Trophoblast cell (in vitro differentiated cells and primary cell): ENCODE measurements around the gene PDE4DIP.
"Not testable (repeated sequence)": the region's sequence is repeated elsewhere in the genome, so short reads cannot be mapped to it uniquely, and the experiment has no call there.

Experiments
- DNase-seq, 2 donors: peaks; one replicate each; pipeline ENCODE4 v3.0.0-alpha.2; 2016
- H2AFZ ChIP-seq: 2 replicates; pipeline ENCODE4 v1.6.1; 2013; ENCODE audit warnings: low read length, moderate library complexity, mild to moderate bottlenecking; ENCODE audit not compliant: insufficient read depth, poor library complexity
- H2AK5ac ChIP-seq: 2 replicates; pipeline ENCODE4 v1.6.1; 2013; ENCODE audit warnings: mild to moderate bottlenecking, low read length
- H2BK120ac ChIP-seq: 2 replicates; pipeline ENCODE4 v1.6.1; 2013; ENCODE audit warnings: low read length, mild to moderate bottlenecking, moderate library complexity; ENCODE audit not compliant: insufficient read depth, poor library complexity
- H2BK12ac ChIP-seq: 2 replicates; pipeline ENCODE4 v1.6.1; 2013; ENCODE audit warnings: mild to moderate bottlenecking, low read length, moderate library complexity
- H2BK5ac ChIP-seq: 2 replicates; pipeline ENCODE4 v1.6.1; 2013; ENCODE audit warnings: low read length, low read depth, moderate library complexity, mild to moderate bottlenecking; ENCODE audit not compliant: poor library complexity
- H3K14ac ChIP-seq: 2 replicates; pipeline ENCODE4 v1.6.1; 2013; ENCODE audit warnings: mild to moderate bottlenecking, low read length
- H3K18ac ChIP-seq: 2 replicates; pipeline ENCODE4 v1.6.1; 2013; ENCODE audit warnings: mild to moderate bottlenecking, low read length
- H3K23ac ChIP-seq: 2 replicates; pipeline ENCODE4 v1.6.1; 2013; ENCODE audit warnings: low read length
- H3K27ac ChIP-seq: 2 replicates; pipeline ENCODE4 v1.5.1; 2013; ENCODE audit warnings: low read depth, mild to moderate bottlenecking, inconsistent platforms, low read length, moderate library complexity
- H3K27me3 ChIP-seq: 2 replicates; pipeline ENCODE4 v1.6.1; 2013; ENCODE audit warnings: inconsistent platforms, mild to moderate bottlenecking, low read length, moderate library complexity; ENCODE audit not compliant: insufficient read depth
- H3K36me3 ChIP-seq, 2 experiments: 1 replicate in 1 of 2; 2 replicates in 1 of 2; pipeline ENCODE4 v1.6.1; 2013; ENCODE audit warnings: low read length in 2 of 2, mild to moderate bottlenecking in 2 of 2, moderate library complexity in 1 of 2; ENCODE audit not compliant: insufficient read depth in 2 of 2, control insufficient read depth in 1 of 2
- H3K4ac ChIP-seq: 2 replicates; pipeline ENCODE4 v1.6.1; 2013; ENCODE audit warnings: low read depth, mild to moderate bottlenecking, low read length, moderate library complexity
- H3K4me1 ChIP-seq, 2 experiments: 1 replicate in 1 of 2; 2 replicates in 1 of 2; pipeline ENCODE4 v1.6.1; 2013; ENCODE audit warnings: low read length in 2 of 2, mild to moderate bottlenecking in 2 of 2, moderate library complexity in 1 of 2; ENCODE audit not compliant: insufficient read depth in 2 of 2, control insufficient read depth in 1 of 2
- H3K4me2 ChIP-seq: 2 replicates; pipeline ENCODE4 v1.6.1; 2013; ENCODE audit warnings: inconsistent platforms, mild to moderate bottlenecking, low read length, moderate library complexity
- H3K4me3 ChIP-seq: 2 replicates; pipeline ENCODE4 v1.5.1; 2013; ENCODE audit warnings: mild to moderate bottlenecking, low read depth, low read length, inconsistent platforms
- H3K79me1 ChIP-seq: one replicate; pipeline ENCODE4 v1.6.1; 2013; ENCODE audit warnings: low read length
- H3K79me2 ChIP-seq: 2 replicates; pipeline ENCODE4 v1.6.1; 2013; ENCODE audit warnings: low read length, mild to moderate bottlenecking; ENCODE audit not compliant: control insufficient read depth, insufficient read depth, poor library complexity
- H3K9ac ChIP-seq: 2 replicates; pipeline ENCODE4 v1.6.1; 2013; ENCODE audit warnings: mild to moderate bottlenecking, low read length
- H3K9me3 ChIP-seq: 2 replicates; pipeline ENCODE4 v1.6.1; 2013; ENCODE audit warnings: low read depth, mild to moderate bottlenecking, control low read depth, inconsistent platforms, low read length; ENCODE audit not compliant: insufficient read depth
- H4K12ac ChIP-seq: 2 replicates; pipeline ENCODE4 v1.6.1; 2013; ENCODE audit warnings: low read depth, mild to moderate bottlenecking, low read length, moderate library complexity
- H4K8ac ChIP-seq: 2 replicates; pipeline ENCODE4 v1.6.1; 2013; ENCODE audit warnings: low read depth, mild to moderate bottlenecking, low read length, moderate library complexity
- H4K91ac ChIP-seq: one replicate; pipeline ENCODE4 v1.6.1; 2013; ENCODE audit warnings: low read depth, mild to moderate bottlenecking, low read length, moderate library complexity
- WGBS: extraction: QIAGEN DNeasy Blood & Tissue Kit; methylation state at CpG from one replicate; pipeline ENCODE4 v1.1.7; 2013; ENCODE audit warnings: missing lambda C conversion rate; ENCODE audit not compliant: insufficient read length, insufficient coverage; ENCODE audit errors: extremely low coverage; 5-methylcytosine and 5-hydroxymethylcytosine counted together

Gene PDE4DIP

DNA sequence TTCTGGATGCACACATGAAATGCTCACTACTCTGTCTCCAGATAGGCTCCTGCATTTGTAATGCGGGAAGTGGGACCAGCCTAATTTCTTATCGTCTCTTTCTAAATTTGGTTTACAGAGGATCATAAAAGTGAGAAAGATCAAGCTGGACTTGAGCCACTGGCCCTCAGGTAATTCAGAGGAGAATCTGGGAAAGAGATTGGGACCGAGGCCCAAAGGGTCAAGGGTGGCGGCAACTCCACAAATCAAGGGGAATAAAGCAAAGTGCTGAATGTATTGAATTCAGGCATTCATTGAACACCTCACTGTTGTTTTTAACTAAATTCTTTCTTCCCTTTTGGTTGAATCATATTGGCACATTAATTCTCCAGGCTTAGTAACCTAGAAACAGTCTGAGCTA, 164.1 kb downstream of the PDE4DIP start:
- H3K4me3 ChIP-seq, result not testable (repeated sequence)

DNA sequence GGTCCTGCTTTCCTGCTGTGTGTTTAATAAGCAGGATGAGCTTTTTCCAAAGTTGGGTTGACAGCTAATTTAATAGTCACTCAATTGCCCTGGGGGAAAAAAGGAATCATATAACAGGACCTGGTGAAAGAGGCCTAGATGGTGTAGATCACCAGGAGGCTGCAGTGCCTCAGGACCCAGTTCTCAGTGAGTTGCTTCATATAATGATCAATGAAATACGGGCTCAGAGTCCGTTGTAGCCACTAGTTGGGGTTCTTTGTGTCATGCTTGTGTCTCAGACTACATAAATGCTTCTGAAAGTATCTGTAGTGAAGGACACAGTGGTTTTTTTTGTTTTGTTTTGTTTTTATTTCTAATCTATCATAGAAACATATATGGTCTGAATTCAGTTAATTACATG, 164.5 kb downstream of the PDE4DIP start:
- not testable (repeated sequence) for H2BK5ac ChIP-seq, H3K4me1 ChIP-seq, H2AK5ac ChIP-seq, H2BK12ac ChIP-seq, H3K36me3 ChIP-seq, H3K27ac ChIP-seq, H3K4me3 ChIP-seq, H4K12ac ChIP-seq, H3K4ac ChIP-seq, H2AFZ ChIP-seq, H3K79me2 ChIP-seq, H3K4me2 ChIP-seq, H2BK120ac ChIP-seq, H4K8ac ChIP-seq, H3K27me3 ChIP-seq, H3K14ac ChIP-seq, H3K79me1 ChIP-seq, DNase-seq, H3K23ac ChIP-seq, H3K9me3 ChIP-seq, H4K91ac ChIP-seq, H3K9ac ChIP-seq, H3K18ac ChIP-seq
- no CpG with 5 or more reads among the region's 2 CpGs for WGBS

More for the DNA sequence above, 164.1 kb downstream of the PDE4DIP start:
- H3K4me1 ChIP-seq, H3K27me3 ChIP-seq, H2AK5ac ChIP-seq, H3K14ac ChIP-seq, H4K91ac ChIP-seq, H2AFZ ChIP-seq, H2BK120ac ChIP-seq, DNase-seq, H3K18ac ChIP-seq, H3K27ac ChIP-seq, H3K4me2 ChIP-seq, H3K4ac ChIP-seq, H2BK12ac ChIP-seq, H4K8ac ChIP-seq, H3K9me3 ChIP-seq, H3K9ac ChIP-seq, H3K79me2 ChIP-seq, H3K36me3 ChIP-seq, H3K23ac ChIP-seq, H3K79me1 ChIP-seq, H2BK5ac ChIP-seq, H4K12ac ChIP-seq: not testable (repeated sequence)
- no CpG with 5 or more reads among the region's 4 CpGs for WGBS

DNA sequence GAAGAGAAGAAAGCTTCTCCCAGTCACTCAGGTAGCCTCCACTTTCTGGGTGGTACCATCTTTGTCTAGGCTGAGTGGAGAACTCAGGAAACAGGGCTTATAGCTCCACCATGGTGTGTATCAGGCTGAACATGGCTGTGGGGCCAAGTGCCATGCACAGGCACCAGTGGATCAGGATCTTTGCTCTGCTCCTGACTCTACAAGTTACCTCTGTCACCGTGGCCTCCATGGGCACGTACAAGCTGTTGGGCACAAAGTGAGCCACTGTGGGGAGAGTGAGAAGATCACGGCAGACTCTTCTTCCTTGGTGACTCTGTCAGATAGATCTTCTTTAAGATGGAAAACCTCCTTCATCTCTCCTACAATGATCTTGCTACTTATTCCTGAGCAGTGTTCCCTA, 165.5 kb downstream of the PDE4DIP start:
- not testable (repeated sequence) for H2BK5ac ChIP-seq, H3K14ac ChIP-seq, H3K4me1 ChIP-seq, H2AFZ ChIP-seq, H3K36me3 ChIP-seq, H4K8ac ChIP-seq, H3K4ac ChIP-seq, H2BK120ac ChIP-seq, H2BK12ac ChIP-seq, H3K27me3 ChIP-seq, H3K23ac ChIP-seq, H3K79me1 ChIP-seq, H3K9me3 ChIP-seq, H3K18ac ChIP-seq, H3K9ac ChIP-seq, H2AK5ac ChIP-seq, H3K27ac ChIP-seq, DNase-seq, H3K4me3 ChIP-seq, H4K12ac ChIP-seq, H3K79me2 ChIP-seq, H4K91ac ChIP-seq, H3K4me2 ChIP-seq
- no CpG with 5 or more reads among the region's 3 CpGs for WGBS

DNA sequence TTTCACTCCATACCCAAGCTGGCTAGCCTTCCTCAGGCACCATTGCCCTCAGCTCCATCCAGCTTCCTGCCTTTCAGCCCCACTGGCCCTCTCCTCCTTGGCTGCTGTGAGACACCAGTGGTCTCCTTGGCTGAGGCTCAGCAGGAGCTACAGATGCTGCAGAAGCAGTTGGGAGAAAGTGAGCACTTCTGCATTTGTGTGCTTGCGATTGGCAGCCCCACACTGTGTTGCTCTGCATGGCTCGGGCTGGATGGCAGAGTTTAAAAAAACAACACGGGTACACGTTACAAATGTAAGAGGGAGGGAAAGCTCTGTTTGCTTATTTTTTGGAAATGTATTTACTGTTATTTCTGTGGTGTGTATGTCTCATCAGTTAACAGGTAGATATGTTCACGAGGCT, 168.4 kb downstream of the PDE4DIP start:
- H4K12ac ChIP-seq, H3K36me3 ChIP-seq, H3K27ac ChIP-seq, H3K9ac ChIP-seq, H2BK5ac ChIP-seq, DNase-seq, H3K4me1 ChIP-seq, H3K4me2 ChIP-seq, H4K8ac ChIP-seq, H3K27me3 ChIP-seq, H2AK5ac ChIP-seq, H2BK120ac ChIP-seq, H3K4ac ChIP-seq, H3K79me2 ChIP-seq, H3K9me3 ChIP-seq, H2AFZ ChIP-seq, H3K18ac ChIP-seq, H2BK12ac ChIP-seq, H3K79me1 ChIP-seq, H3K23ac ChIP-seq, H3K4me3 ChIP-seq, H4K91ac ChIP-seq, H3K14ac ChIP-seq: not testable (repeated sequence)
- WGBS, result no CpG with 5 or more reads among the region's 5 CpGs
